Right renal cortex interstitium (tissue), 3 donors: ENCODE measurements around the gene NDUFA9. TPM values are rescaled to one million over a fixed set of nuclear protein-coding genes. Genes with fewer than 3 reads are reported as not detected.

Experiments
- DNase-seq, 3 donors: peaks; one replicate each; pipeline ENCODE4 v3.0.0-alpha.2; 2013; ENCODE audit warnings: low read depth in 3 of 3, low spot score in 2 of 3
- polyA plus RNA-seq, 3 donors: library from polyadenylated mRNA; unstranded; fragments of 120-200 nt; gene quantifications; one replicate each; pipeline ENCODE4 v1.2.1, GENCODE V29; 2013; ENCODE audit not compliant: insufficient read length in 3 of 3

Gene NDUFA9
- 100 to 1,000 TPM; 114 to 126 (median 123) TPM for polyA plus RNA-seq

- peak; percentile 75 to 86 (median 83) for DNase-seq
Observed at GRCh38 chr12:4648501-4649357, at the start of gene NDUFA9, which contains the start of gene AKAP3. Gene NDUFA9 (plus strand): TSS chr12:4649114. CDS start chr12:4649127, 13 bp downstream. Gene AKAP3 (minus strand): TSS chr12:4649051. CDS start chr12:4638196, 10,855 bp downstream.

- no peak for DNase-seq
Observed at GRCh38 chr12:4603421-4603820, 45.5 kb upstream of the NDUFA9 start.

GRCh38 chr12:4603946-4604345 is 45.0 kb upstream of the NDUFA9 start:
- no peak for DNase-seq

GRCh38 chr12:4604684-4605193 is 44.2 kb upstream of the NDUFA9 start:
- peak; percentile 71 to 75 (median 71) for DNase-seq

GRCh38 chr12:4607056-4607455 is 41.9 kb upstream of the NDUFA9 start:
- DNase-seq, result no peak

GRCh38 chr12:4609071-4609470 is 39.8 kb upstream of the NDUFA9 start:
- no peak for DNase-seq

- DNase-seq, result no peak
Observed at GRCh38 chr12:4610481-4610880, 38.4 kb upstream of the NDUFA9 start.

GRCh38 chr12:4615667-4616066 is 33.2 kb upstream of the NDUFA9 start:
- no peak for DNase-seq

- DNase-seq, result no peak
Observed at GRCh38 chr12:4621511-4621910, 27.4 kb upstream of the NDUFA9 start.

GRCh38 chr12:4626543-4626942 is 22.4 kb upstream of the NDUFA9 start:
- no peak for DNase-seq

GRCh38 chr12:4628406-4628805 is 20.5 kb upstream of the NDUFA9 start:
- no peak for DNase-seq

- DNase-seq, result no peak
Observed at GRCh38 chr12:4630262-4630661, 18.7 kb upstream of the NDUFA9 start.

- no peak for DNase-seq
Observed at GRCh38 chr12:4643747-4644146, 5.2 kb upstream of the NDUFA9 start.

- DNase-seq, result no peak
Observed at GRCh38 chr12:4645023-4645422, 3.9 kb upstream of the NDUFA9 start.

- peak in 1 of 3 donors; percentile 6 for DNase-seq
Observed at GRCh38 chr12:4648104-4648500, 812 bp upstream of the NDUFA9 start.

GRCh38 chr12:4649358-4649661 is 396 bp downstream of the NDUFA9 start:
- no peak for DNase-seq

- DNase-seq, result no peak
Observed at GRCh38 chr12:4653257-4653656, 4.3 kb downstream of the NDUFA9 start.

- no peak for DNase-seq
Observed at GRCh38 chr12:4653691-4654090, 4.8 kb downstream of the NDUFA9 start.

GRCh38 chr12:4663971-4664505 is 15.1 kb downstream of the NDUFA9 start:
- DNase-seq, result no peak

GRCh38 chr12:4665236-4665635 is 16.3 kb downstream of the NDUFA9 start:
- DNase-seq, result no peak

- DNase-seq, result no peak
Observed at GRCh38 chr12:4679711-4680110, 30.8 kb downstream of the NDUFA9 start.

GRCh38 chr12:4681732-4682131 is 32.8 kb downstream of the NDUFA9 start:
- no peak for DNase-seq
